ENCODE measurements around the gene RABEP1.
"Not testable (repeated sequence)": the region's sequence is repeated elsewhere in the genome, so short reads cannot be mapped to it uniquely, and the experiment has no call there.

The RABEP1 gene

GRCh38 chr17:5429191-5429887 lies 147.3 kb downstream of the RABEP1 start:
- DNase-seq: no peak

- no peak for DNase-seq
Observed at GRCh38 chr17:5430413-5430999, 148.4 kb downstream of the RABEP1 start.

- DNase-seq: not testable (repeated sequence)
Observed at GRCh38 chr17:5431234-5431633, 149.2 kb downstream of the RABEP1 start.

GRCh38 chr17:5431949-5432556 lies 150.0 kb downstream of the RABEP1 start:
- DNase-seq: no peak

- DNase-seq: no peak
Observed at GRCh38 chr17:5434984-5435383, 152.9 kb downstream of the RABEP1 start.
